ENCODE measurements around the gene SH2B2. TPM values are rescaled to one million over a fixed set of nuclear protein-coding genes. Genes with fewer than 3 reads are reported as not detected.

SH2B2 gene
- total RNA-seq, 1 experiment from 2014 or later = 8.8 TPM

GRCh38 chr7:102317231-102318059 lies 30.8 kb downstream of the SH2B2 start:
- no peaks in the 10 kb centered on the region for H3K36me3 ChIP-seq (ENCODE audit: low read depth, low read length)
- intact Hi-C loops (cut with micrococcal nuclease) = no loop called here
- no peaks in the 10 kb centered on the region for H3F3A ChIP-seq (ENCODE audit: low read length, unreplicated experiment)
- DNase-seq (no peak), ATAC-seq (no peak)
- no peaks in the 10 kb centered on the region for H3K9me2 ChIP-seq (replicated peaks; ENCODE audit: low read length)
- no peak for TF ChIP-seq EZH2 (IDR thresholded peaks at IDR 0.05; ENCODE audit: low read length, unreplicated experiment)
- no peak for TF ChIP-seq EZH2phosphoT487 (IDR thresholded peaks at IDR 0.05; ENCODE audit: borderline replicate concordance, low read length)
- TF ChIP-seq CTCF (conservative IDR thresholded peaks at IDR 0.05; ENCODE audit: low read depth, low read length) = no peak
- H3K27ac ChIP-seq (ENCODE audit: low read length) = no peak overlapping the region
- ChIA-PET CTCF (interaction anchor here (0.5 kb wide), 1 partner anchor 867 kb away, joined by 6 read pairs; no protein-coding TSS in a partner anchor), POLR2A (ENCODE audit: unreplicated experiment) (no interaction called here)
- no peaks in the 10 kb centered on the region for H3K27me3 ChIP-seq (ENCODE audit: low read length)
- no peaks in the 10 kb centered on the region for H3K9me3 ChIP-seq (ENCODE audit: low read length)
- no peak overlapping the region for H2AFZ ChIP-seq (ENCODE audit: low read length)
- H3K4me1 ChIP-seq (ENCODE audit: insufficient read depth, low read length) = no peaks in the 10 kb centered on the region
- no TSS peak for BruUV-seq (replicated peaks)
- H4K20me1 ChIP-seq (ENCODE audit: low read length) = no peaks in the 10 kb centered on the region
- H3K9ac ChIP-seq (ENCODE audit: low read length) = no peak overlapping the region
- no peaks in the 10 kb centered on the region for H3K79me2 ChIP-seq (ENCODE audit: low read length)
- H3K4me2 ChIP-seq (ENCODE audit: low read length) = no peak overlapping the region
- H3K4me3 ChIP-seq (ENCODE audit: low read length) = no peak overlapping the region

GRCh38 chr7:102318482-102318971 lies 31.9 kb downstream of the SH2B2 start:
- H3K4me2 ChIP-seq (ENCODE audit: low read length) = no peak overlapping the region
- no peaks in the 10 kb centered on the region for H4K20me1 ChIP-seq (ENCODE audit: low read length)
- DNase-seq (peak; percentile 40), ATAC-seq (peak; percentile 57)
- no peak overlapping the region for H2AFZ ChIP-seq (ENCODE audit: low read length)
- BruUV-seq (replicated peaks) = no TSS peak
- H3K27me3 ChIP-seq (ENCODE audit: low read length) = no peaks in the 10 kb centered on the region
- ChIA-PET POLR2A (ENCODE audit: unreplicated experiment) (no interaction called here), CTCF (no interaction called here)
- H3K4me3 ChIP-seq (ENCODE audit: low read length) = no peak overlapping the region
- no peaks in the 10 kb centered on the region for H3K36me3 ChIP-seq (ENCODE audit: low read depth, low read length)
- no peaks in the 10 kb centered on the region for H3F3A ChIP-seq (ENCODE audit: low read length, unreplicated experiment)
- TF ChIP-seq EZH2phosphoT487 (IDR thresholded peaks at IDR 0.05; ENCODE audit: borderline replicate concordance, low read length) = no peak
- TF ChIP-seq EZH2 (IDR thresholded peaks at IDR 0.05; ENCODE audit: low read length, unreplicated experiment) = no peak
- no peak for TF ChIP-seq CTCF (conservative IDR thresholded peaks at IDR 0.05; ENCODE audit: low read depth, low read length)
- H3K9me3 ChIP-seq (ENCODE audit: low read length) = no peaks in the 10 kb centered on the region
- no peak overlapping the region for H3K27ac ChIP-seq (ENCODE audit: low read length)
- intact Hi-C loops (cut with micrococcal nuclease) = no loop called here
- H3K9ac ChIP-seq (ENCODE audit: low read length) = no peak overlapping the region
- H3K4me1 ChIP-seq (ENCODE audit: insufficient read depth, low read length) = no peaks in the 10 kb centered on the region
- H3K79me2 ChIP-seq (ENCODE audit: low read length) = no peaks in the 10 kb centered on the region
- H3K9me2 ChIP-seq (replicated peaks; ENCODE audit: low read length) = no peaks in the 10 kb centered on the region

- Histone ChIP-seq H3K27me3 (ENCODE audit: low read length) (no peaks in the 10 kb centered on the region), H3K9ac (ENCODE audit: low read length) (no peak overlapping the region), H3K79me2 (ENCODE audit: low read length) (no peaks in the 10 kb centered on the region), H3K9me3 (ENCODE audit: low read length) (no peaks in the 10 kb centered on the region), H3K4me2 (ENCODE audit: low read length) (no peak overlapping the region), H4K20me1 (ENCODE audit: low read length) (no peaks in the 10 kb centered on the region), H3K4me3 (ENCODE audit: low read length) (no peak overlapping the region), H3K4me1 (ENCODE audit: insufficient read depth, low read length) (no peaks in the 10 kb centered on the region), H3K36me3 (ENCODE audit: low read depth, low read length) (no peaks in the 10 kb centered on the region), H3K9me2 (replicated peaks; ENCODE audit: low read length) (no peaks in the 10 kb centered on the region), H3F3A (ENCODE audit: low read length, unreplicated experiment) (no peaks in the 10 kb centered on the region), H3K27ac (ENCODE audit: low read length) (no peak overlapping the region), H2AFZ (ENCODE audit: low read length) (no peak overlapping the region)
- no peak for ATAC-seq
- intact Hi-C loops (cut with micrococcal nuclease) = no loop called here
- DNase-seq = no peak
- TF ChIP-seq EZH2 (IDR thresholded peaks at IDR 0.05; ENCODE audit: low read length, unreplicated experiment) = no peak
- POLR2A ChIA-PET (ENCODE audit: unreplicated experiment) = no interaction called here
- CTCF ChIA-PET = no interaction called here
- BruUV-seq (replicated peaks) = no TSS peak
Measured at GRCh38 chr7:102319671-102320070, 33.0 kb downstream of the SH2B2 start.

Measured in PC-3 (cell line).